ENCODE data around the gene ELP4.
A peak's percentile ranks its signal among the peaks of the same experiment; 100 is the strongest.
"Not testable (repeated sequence)": the region's sequence is repeated elsewhere in the genome, so short reads cannot be mapped to it uniquely, and the experiment has no call there.

Gene ELP4

DNA sequence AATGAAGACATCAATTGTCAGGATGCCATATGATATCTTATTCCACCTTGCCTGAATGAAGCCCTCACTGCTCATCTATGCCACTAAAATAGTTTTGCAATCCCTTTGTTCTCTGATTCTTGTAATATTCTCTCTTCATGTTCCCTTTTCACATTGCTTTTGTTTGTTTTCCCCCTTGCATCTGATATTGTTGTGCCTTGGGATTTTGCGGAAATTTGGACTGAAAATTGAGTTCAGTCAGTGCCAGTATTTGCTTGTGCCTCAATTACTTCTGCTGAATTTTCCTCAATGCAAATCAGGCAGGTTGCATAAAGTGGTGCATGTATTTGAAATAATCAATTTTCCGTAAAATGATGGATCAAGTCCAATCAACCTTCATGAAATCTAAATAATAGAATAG lies 203.3 kb downstream of the ELP4 start:
- no peak for DNase-seq

DNA sequence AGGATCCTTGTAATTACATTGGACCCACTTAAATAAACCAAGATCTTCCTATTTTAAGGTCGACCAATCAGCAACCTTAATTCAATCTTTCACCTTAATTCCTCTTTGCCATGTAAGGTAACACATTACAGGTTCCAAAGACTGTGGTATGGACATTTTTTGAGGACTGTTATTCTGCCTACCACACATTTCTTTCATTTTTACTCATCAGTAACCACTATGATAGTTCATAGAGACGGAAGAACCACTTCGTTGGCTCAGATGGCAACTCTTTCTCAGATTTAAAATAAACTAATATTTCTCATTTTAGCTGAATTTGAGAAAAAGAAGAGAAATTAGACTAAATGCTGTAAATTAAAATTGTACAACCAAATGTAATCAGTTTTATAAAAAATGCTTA lies 205.3 kb downstream of the ELP4 start:
- DNase-seq, result no peak

DNA sequence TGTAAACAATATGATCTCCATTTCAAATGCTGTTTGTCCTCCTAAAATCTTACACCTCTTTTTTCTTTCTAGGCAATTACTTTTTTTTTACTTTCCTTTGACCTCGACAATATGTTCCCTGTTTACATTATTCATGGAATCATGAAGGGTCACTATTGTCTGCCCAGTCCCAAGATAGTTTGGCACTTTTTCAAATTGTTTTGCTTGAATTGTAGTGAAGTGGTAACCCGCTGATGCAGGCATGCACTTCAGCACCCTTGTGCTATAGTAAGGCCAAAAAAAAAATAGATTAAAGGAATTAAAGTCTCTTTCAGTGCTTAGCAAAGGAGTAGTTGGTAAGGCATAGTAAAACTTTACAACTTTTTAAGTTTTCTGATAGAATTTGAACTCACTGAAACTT lies 210.7 kb downstream of the ELP4 start:
- no peak for DNase-seq

DNA sequence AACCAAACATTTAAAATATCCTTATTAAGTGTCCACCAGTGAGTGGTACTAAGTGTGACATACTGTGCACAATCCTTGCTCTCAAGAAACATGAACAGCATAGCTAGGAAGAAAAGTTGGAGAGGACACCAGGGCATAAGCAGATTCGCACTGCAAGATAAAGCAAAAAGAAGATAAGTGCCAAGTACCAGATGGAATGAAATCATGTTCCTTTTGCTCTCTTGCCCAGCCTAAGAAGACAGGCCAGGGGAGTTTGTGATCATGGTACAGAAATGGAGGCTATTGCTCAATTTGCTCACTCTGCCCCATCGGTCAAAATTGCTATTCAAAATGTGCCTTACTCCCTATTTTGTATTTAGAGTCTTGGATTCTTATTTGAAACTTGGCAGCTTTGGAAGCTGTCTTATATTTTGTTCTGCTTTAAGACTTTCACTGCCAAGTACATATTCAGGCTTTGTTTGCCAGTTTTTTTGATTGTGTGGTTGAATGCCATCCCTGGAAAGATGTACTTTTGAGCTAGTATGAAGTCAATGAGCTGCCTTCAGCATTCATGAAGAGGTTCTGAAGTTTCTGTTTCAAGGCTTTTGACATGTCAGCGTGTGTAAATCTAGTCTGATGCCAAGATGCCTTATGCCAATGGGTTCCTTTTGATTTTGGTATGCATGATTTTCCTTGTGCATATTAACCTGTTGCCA lies 211.3 kb downstream of the ELP4 start:
- DNase-seq, result no peak

DNA sequence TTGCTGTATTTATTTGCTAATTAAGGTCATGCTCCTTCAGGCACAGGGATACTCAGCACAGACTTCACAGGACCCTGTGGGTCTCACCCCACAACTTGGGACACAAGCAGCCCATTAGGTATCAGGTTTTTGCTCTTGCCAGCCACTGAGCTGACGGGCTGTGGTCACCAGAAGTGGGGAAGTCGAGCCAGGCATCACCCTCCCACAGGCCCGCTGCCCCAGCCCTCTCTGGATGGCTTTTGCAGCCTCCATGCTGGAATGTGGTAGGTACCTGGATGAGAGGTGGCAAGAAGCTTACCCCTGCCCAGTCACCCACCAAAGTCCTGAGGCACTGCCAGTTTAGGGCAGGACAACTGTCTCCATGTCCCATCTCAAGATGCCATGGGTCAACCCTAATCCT lies 213.2 kb downstream of the ELP4 start:
- no peak for DNase-seq

DNA sequence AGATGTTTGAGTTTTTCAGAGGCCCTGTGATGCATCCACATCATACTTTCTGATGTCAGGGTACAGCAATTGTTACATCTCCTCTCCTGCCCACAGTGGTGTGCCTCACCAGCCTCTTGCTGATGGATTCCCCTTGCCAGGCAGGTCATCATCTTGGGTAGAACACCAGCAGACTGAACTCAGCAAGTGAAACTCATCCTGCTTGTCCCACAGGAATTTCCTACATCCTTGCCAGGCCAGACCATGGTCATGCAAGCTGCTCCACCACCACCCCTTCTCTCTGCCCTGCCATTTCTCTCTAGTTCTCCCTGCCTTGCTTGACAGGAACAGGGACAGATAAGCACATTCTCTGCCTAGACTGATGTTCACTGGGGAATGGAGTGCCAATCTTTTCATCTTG lies 215.6 kb downstream of the ELP4 start:
- DNase-seq, result no peak

DNA sequence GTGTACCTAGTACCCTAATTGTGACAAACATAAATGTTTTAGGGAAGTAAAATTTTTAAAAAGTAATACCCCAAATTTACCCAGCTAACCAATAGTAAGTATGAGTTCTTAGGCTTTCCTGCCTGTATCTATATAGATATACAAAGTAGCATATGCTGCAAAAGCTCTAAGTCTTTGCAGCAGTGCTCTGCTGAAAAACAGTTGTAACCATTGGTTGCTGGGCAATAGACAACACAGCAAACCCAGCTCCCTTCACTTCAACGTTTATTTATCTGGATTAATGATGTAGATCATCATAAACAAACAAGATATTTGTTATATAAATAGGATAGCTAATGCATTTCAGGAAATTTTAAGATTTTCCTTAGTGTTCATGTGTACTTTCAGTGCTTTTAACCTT lies 218.9 kb downstream of the ELP4 start:
- DNase-seq, result no peak

DNA sequence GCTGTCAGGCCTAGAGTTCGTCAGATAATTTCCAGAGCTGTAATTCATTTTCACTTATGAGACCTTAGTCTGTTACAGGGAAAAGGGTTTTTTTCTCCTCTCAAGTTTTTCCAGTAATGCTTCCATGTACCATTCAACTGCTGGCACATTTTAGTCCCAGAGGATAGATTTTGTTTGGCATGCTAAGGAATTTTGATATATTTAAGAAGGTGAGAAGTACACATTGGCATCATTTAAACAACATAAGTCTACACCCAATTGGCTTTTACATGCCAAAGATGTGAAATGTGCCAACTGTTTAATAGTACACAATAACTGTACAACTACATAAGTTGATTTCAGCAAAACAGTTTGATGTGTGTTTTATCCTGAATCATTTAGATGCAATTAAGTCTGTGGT lies 230.6 kb downstream of the ELP4 start:
- DNase-seq, result no peak

DNA sequence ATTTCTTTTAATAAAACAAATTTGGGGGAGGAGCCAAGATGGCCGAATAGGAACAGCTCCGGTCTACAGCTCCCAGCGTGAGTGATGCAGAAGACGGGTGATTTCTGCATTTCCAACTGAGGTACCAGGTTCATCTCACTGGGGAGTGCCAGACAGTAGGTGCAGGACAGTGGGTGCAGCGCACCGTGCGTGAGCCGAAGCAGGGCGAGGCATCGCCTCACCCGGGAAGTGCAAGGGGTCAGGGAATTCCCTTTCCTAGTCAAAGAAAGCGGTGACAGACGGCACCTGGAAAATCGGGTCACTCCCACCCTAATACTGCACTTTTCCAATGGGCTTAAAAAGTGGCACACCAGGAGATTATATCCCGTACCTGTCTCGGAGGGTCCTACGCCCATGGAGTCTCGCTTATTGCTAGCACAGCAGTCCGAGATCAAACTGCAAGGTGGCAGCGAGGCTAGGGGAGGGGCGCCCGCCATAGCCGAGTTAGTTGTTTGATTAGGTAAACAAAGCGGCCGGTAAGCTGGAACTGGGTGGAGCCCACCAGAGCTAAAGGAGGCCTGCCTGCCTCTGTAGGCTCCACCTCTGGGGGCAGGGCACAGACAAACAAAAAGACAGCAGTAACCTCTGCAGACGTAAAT lies 231.3 kb downstream of the ELP4 start:
- not testable (repeated sequence) for DNase-seq

DNA sequence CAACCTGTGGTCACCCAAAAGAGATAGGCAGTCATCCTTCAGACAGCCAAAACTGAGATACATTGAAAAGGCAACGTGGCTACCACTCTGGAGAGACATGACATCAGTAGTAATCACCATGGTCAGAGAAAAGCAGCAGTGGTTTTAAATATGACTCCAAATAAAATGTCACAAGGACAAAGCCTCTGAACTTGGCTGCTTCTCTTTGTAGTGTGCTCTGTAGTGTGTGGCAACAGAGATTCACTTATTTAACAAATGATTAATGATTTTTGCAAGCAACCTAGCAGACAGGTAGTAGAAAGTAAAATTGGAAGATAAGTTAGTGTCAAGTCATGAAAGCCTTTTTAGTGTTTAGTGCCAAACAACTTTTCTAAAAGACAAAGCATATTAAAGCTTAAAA lies 238.0 kb downstream of the ELP4 start:
- DNase-seq, result no peak

DNA sequence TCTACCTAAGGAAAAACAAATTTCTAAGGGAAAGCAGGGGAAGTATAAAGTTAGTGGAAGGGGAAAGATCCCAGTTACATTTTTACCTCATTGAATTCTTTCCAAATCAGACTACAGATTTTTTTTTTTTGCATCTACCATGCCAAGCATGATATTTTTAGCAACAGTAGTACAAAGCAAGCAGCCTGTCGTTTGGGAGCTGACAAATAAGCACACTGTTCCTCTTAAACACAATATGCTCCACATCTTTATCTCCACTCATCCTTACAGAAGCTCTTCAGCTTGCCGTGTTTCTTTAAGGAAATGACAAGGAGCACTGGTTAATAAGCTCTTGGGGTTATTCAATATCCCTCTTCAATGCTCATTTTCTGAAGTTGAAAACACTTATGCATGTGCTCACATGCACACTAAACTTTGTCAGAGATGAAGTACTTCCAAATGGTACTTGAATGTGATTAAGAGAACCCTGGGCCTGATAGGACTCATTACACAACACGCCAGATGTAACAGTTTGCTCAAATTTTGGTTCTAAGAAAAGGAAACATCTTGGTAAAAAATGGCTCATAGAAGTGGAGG lies 247.8 kb downstream of the ELP4 start:
- peak; percentile 67 for DNase-seq

DNA sequence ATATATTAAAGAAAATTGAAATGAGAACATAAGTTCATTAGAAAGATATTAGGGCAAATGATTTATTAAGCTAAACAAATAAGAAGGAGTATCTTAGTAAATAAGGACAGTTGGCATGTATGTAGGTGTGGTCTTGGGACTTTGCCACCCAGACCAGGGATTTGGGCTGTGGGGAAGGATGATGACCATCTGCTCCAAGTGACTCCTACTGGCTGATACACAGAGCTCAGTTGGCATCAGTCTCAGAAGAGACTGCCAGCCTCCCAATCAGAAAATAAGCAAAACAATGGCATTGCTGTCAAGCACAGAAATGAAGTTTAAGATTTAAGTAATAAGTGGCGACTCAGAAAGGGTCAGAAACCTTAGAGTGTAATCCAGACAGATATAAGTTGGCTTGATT lies 252.1 kb downstream of the ELP4 start:
- DNase-seq, result peak; percentile 51

DNA sequence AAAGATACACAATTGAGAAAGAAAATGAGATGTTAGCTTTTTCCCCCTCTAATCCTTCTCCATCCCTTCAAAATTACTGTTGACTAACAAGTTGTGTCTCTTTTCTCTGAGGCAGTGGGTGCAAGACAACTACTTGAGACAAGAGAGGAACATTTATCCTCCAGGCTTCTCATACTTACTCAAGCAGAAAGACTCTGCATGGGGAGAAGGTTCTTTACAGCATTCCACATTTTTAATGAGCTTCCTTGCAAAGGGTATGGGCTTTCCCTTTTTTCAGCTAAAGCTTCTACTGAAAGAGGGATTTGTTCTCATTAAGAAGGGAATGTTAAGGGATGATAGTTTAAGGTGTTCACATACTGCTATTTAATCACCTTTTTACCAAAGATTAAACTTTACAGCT lies 253.7 kb downstream of the ELP4 start:
- DNase-seq, result no peak

DNA sequence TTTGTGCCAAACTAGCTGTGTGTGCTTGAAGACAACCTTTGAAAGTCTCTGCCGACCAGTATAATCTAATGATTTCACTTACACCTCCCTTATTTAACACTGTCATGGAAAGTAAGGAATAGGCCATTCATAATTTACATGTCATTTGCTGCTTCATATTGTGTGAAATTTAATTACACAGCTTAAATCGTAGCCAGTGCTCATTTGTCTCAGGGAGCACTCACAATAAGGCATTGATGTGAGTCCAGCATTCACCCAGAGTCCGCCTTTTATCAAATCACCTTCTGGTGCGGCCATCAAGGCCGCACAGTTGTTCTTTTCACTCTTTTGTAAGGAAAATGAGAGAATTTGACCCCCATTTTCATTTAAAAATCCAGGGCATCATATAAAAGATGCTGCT lies 254.7 kb downstream of the ELP4 start:
- DNase-seq, result no peak

DNA sequence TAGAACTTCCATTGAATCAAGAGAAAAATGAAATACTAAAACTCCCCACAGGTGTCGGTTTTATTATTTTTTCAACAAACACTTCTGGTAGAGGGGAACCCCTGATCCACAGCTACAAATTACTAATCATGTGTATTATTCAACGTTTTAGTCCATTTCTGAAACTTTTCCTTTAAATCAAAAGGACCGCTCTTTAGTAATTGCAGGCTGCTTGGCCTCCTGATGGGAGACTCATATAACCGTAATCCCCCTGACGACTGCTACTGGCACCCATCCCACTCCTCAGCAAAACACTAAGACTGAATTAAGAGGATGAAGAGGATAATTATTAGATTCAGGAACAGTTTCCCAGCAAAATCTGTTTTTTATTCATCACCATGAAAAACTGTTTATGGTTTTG lies 255.2 kb downstream of the ELP4 start:
- no peak for DNase-seq

DNA sequence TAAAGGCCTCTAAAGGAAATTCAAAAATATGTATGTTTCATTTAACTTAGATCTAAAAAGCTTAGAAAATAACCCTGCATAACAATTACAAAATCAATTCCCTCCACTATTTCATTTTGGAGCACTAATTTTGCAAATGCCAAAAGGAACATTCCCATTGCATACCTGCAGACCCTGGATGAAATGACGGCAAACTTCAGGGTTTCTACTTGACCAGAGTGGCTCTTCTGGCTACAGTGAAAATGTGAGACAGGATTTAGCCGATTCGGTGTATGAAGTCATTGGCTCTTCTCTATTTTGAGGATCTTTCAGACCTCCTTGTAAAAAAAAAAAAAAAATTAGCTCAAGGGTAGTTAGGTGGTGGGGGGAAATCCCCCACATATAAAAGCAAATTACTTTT lies 257.5 kb downstream of the ELP4 start:
- no peak for DNase-seq

DNA sequence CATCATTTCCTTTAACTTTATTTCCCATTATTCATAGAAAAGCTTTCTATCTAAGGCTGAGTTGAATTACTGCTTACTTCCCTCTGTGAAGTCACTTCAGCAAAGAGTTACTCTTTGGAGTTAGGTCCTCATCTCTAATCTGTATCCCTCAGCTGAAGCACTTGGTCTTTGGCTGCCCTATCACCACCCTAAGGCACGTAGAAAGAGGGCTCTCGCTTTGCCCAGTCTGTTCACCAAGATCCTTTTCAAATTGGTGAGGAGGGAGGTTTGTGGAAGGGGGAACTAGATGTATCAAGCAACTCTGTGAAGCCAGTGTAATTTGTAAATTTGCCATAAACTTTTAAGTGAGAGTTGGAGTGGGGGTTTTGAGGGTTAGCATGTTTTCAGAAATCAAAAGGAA lies 258.1 kb downstream of the ELP4 start:
- no peak for DNase-seq

DNA sequence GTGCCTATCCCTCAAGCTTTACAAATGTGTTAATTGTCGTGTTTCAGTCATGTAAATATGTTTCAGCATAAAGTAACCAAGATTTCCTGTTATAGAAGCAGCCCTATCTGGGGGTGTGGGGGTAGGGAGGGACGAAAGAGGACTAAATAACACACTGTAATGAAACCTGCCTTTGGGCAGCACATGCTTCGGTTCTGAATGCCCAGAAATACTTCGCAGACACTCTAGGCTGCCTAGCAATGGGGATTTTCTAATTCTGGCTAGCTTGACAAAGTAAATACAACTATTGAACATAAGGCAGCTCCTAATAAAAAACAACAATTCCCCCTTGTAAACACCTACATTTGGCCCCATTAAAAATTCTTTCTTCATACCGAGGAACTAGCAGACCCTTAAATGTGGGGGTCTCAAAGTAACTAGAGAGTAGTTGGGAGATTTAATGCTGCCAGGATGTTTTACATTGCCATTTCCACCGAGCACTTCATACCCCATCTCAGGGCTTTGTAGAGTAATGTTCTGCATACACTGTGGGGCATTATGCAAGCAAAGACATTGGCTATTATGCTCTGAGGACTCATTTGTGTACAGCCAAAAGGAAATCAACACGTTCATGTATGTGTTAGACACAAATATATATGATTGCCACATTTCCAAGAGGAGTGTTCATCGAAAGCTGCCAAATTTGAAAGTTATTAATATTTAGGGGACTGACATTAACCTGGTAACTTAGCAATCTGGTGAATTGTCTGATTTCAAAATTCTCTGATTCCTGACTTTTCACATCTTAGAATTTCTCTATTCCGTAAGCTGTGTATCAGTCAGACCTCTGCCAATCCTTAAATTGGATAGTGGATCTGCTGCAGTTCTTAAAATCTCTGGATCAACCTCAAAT lies 259.4 kb downstream of the ELP4 start:
- no peak for DNase-seq

DNA sequence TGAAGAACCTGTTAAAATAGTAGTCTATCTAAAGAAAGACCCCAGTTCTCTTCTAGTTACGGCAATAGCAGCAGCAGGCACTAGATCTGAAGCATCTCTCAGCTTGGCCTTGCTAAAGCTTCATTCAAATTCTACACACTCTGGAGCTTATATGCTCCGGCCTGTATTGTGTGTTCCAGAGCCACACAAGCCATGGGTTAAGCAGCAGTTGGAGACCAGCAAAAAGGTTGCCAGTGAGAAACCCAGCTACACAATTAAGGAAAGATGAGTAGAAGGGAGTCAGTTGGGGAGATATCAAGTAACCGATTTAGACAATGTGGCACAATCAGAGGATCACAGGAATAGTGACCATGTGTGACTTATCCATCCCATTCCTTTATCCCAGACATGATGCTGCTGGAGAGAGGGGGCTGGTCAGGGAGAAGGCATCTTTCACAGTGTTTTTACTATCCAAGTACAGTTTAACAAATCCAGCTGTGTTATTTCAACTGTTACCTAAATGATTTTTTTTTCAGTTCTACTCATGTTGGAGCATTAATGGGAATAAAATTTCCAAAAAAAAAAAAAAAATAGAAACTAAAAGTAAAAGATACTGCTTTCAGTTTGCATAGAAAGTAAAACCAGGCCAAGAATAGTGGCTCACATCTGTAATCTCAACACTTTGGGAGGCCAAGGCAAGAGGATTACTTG lies 260.6 kb downstream of the ELP4 start:
- DNase-seq, result no peak

DNA sequence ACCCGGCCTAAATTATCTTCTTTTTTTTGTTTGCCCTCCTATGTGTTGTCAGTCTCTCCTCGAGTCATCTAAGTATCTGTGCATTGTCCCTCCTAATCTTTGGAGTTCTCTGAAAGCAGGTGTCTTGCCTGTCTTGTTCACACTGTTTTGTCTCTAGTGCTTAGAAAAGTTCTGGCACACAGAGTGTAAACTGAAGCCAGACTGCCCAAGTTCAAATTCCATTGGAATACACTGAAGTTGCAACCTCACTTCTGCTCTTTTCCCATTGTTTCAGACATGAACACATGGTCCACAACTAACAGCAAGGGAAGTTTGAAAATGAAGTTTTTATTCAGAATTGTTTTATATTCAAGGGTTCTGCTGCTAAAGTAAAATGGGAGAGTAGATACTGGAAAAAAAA lies 262.8 kb downstream of the ELP4 start:
- no peak for DNase-seq

DNA sequence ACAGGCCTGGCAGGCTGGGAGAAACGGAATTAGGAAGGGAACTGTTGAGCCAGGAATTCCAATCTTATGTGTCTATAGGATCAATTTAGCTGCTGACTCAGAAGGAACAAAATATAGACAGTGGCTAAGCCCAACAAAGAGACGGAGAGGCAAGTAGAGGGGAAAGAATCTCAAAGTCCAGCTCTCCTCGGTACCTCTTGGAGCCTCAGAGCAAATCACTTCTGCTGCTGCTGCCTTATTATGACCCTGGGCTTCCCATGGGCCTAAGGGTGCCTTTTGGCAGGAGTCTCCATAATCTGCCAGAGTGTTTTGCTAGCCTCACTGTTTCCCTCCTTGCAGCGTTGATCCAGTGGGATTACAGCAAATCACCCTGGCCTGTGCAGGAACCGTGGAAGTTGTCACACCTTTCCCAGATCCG lies 269.8 kb downstream of the ELP4 start:
- DNase-seq, result no peak

DNA sequence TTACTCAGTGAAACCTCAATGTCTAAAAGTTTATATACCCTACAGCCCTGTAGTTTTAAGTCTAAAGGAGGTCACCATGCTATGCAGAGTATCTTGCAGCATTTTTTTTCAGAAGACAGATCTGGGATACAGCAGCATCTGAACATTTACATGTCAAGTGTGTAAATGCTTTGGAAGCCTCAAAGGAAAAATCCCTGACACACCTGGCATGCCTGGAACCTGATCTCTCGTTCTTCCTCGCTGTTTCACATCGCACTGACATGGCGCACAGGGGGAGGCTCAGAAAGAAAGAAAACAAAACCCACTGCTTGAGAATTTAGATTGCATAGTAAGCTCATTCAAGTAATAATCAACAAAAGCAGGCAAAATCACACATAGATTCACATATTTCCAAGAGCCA lies 270.5 kb downstream of the ELP4 start:
- DNase-seq, result no peak

DNA sequence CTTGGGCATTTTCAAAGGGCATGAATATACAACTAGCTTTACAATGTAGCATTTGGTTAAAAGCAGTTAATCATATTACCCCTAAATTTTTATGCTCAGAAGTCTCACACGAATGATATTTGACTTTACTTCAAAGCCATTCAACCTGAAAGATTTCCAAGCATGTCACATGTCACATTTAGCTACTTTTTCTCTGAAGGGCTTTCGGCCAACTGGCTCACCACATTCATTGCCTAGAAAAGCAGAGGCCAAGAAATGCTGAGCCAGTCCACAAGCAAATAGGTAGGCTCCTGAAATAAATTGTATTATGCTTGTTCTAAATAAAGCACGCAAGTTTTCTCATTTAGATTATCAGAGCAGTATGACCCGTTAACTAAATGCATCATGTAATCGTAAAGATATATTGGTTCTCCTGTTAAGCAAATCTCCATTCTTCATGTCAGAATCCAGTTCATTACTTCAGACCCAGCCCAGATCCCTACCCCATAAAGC lies 271.0 kb downstream of the ELP4 start:
- no peak for DNase-seq

Measured in NCI-H1694 treated with DMSO at 0.1 percent for 48 hours (cell line).